Measurements from ENCODE around the gene SSMEM1. TPM values are rescaled to one million over a fixed set of nuclear protein-coding genes. Genes with fewer than 3 reads are reported as not detected.

The SSMEM1 gene
- total RNA-seq: not detected in 2 replicates

GRCh38 chr7:130207642-130208041, at the start of gene SSMEM1:
Gene SSMEM1, plus strand, starts transcription at chr7:130207860. Its CDS starts 51 bp downstream, at chr7:130207911.

GRCh38 chr7:130205084-130205947, 2.3 kb upstream of the SSMEM1 start, which contains the start of gene TMEM209:
Gene TMEM209, minus strand, starts transcription at chr7:130205406. Its CDS starts 31 bp downstream, at chr7:130205375.

Other genes with a start within 250 kb of the SSMEM1 start
- 12.1 and 14.7 TPM in 2 replicates for gene ZC3HC1, start 156.5 kb upstream of the SSMEM1 start, total RNA-seq
- 19.4 and 34.6 TPM in 2 replicates for gene KLHDC10, start 137.3 kb upstream of the SSMEM1 start, total RNA-seq
- gene TMEM209, start 2.5 kb upstream of the SSMEM1 start, total RNA-seq: 4.4 and 8.7 TPM in 2 replicates
- gene CPA2, start 59.0 kb downstream of the SSMEM1 start, total RNA-seq: not detected in 2 replicates
- gene CPA4, start 85.3 kb downstream of the SSMEM1 start, total RNA-seq: 0.25 TPM in 1 of 2 replicates, not detected in the other
- not detected in 2 replicates for gene CPA5, start 137.0 kb downstream of the SSMEM1 start, total RNA-seq
- gene CPA1, start 172.6 kb downstream of the SSMEM1 start, total RNA-seq: not detected in 2 replicates
- gene CEP41, start 233.2 kb downstream of the SSMEM1 start, total RNA-seq: 6.5 and 9.8 TPM in 2 replicates

All from bladder microvascular endothelial cell (primary cell).